ENCODE results near the gene OR13C5.
"Not testable (repeated sequence)": the region's sequence is repeated elsewhere in the genome, so short reads cannot be mapped to it uniquely, and the experiment has no call there.

OR13C5 gene, protein sequence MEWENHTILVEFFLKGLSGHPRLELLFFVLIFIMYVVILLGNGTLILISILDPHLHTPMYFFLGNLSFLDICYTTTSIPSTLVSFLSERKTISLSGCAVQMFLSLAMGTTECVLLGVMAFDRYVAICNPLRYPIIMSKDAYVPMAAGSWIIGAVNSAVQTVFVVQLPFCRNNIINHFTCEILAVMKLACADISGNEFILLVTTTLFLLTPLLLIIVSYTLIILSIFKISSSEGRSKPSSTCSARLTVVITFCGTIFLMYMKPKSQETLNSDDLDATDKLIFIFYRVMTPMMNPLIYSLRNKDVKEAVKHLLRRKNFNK

DNA sequence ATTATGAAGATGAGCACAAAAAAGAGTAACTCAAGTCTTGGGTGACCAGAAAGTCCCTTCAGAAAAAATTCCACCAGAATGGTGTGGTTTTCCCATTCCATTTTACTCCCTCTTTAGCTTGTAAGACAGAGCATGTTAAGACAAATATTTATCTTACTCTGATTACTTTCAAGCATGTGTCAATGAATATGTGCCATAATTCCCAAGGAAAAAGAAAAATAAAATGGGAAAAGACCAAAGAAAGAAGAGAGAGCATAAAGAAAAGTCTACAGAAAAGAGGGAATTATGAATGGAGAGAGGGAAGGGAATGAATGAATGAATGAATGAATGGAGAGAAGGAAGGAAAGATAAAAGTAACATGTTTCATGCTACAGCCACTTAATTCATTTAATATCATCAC, at the start of gene OR13C5:
TSS of gene OR13C5 (minus strand) at position 101 of the 400 bp plus-strand sequence. CDS start at position 101, 0 bp downstream.
- not testable (repeated sequence) for H3K9me3 ChIP-seq (ENCODE audit: control insufficient read depth in 2 of 2, low read length in 2 of 2); H3K4me1 ChIP-seq (ENCODE audit: control insufficient read depth in 2 of 2, insufficient read depth in 2 of 2, low read length in 2 of 2); H3K4me3 ChIP-seq (ENCODE audit: low read length in 2 of 2); H3K9ac ChIP-seq (ENCODE audit: low read depth in 1 of 2, low read length in 2 of 2); H3K27me3 ChIP-seq (ENCODE audit: control insufficient read depth in 2 of 2, insufficient read depth in 2 of 2, low read length in 2 of 2); H3K36me3 ChIP-seq (ENCODE audit: control insufficient read depth in 2 of 2, insufficient read depth in 2 of 2, low read length in 2 of 2); H3K27ac ChIP-seq (ENCODE audit: low read depth in 2 of 2, low read length in 2 of 2)

DNA sequence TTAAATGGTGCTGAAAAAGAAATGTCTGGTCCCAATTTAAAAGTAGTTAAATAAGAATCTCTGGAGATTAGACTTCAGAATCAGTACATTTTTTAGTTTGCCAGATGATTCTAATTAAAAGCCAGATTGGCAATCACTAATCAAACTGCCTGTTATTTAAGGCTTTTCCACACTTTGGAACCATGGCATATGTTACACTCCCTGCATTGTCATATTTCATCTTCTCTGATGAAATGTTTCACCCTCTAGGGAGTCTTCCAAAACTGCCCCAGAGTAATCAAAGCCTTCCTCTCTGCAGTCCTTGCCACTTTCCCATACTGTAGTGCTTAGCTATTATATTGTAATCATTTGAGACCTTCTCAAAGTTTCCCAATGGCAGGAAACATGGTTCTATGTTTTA, 36.2 kb upstream of the OR13C5 start:
- no peak overlapping the region for H3K4me3 ChIP-seq (ENCODE audit: low read length in 2 of 2)
- no peaks in the 10 kb centered on the region for H3K4me1 ChIP-seq (ENCODE audit: control insufficient read depth in 2 of 2, insufficient read depth in 2 of 2, low read length in 2 of 2)
- peaks cover 0 to 4% of the 10 kb centered on the region in 2 donors for H3K9me3 ChIP-seq (ENCODE audit: control insufficient read depth in 2 of 2, low read length in 2 of 2)
- no peaks in the 10 kb centered on the region for H3K27me3 ChIP-seq (ENCODE audit: control insufficient read depth in 2 of 2, insufficient read depth in 2 of 2, low read length in 2 of 2)
- no peaks in the 10 kb centered on the region for H3K36me3 ChIP-seq (ENCODE audit: control insufficient read depth in 2 of 2, insufficient read depth in 2 of 2, low read length in 2 of 2)
- H3K9ac ChIP-seq (ENCODE audit: low read depth in 1 of 2, low read length in 2 of 2) = no peak overlapping the region
- H3K27ac ChIP-seq (ENCODE audit: low read depth in 2 of 2, low read length in 2 of 2) = no peak overlapping the region

DNA sequence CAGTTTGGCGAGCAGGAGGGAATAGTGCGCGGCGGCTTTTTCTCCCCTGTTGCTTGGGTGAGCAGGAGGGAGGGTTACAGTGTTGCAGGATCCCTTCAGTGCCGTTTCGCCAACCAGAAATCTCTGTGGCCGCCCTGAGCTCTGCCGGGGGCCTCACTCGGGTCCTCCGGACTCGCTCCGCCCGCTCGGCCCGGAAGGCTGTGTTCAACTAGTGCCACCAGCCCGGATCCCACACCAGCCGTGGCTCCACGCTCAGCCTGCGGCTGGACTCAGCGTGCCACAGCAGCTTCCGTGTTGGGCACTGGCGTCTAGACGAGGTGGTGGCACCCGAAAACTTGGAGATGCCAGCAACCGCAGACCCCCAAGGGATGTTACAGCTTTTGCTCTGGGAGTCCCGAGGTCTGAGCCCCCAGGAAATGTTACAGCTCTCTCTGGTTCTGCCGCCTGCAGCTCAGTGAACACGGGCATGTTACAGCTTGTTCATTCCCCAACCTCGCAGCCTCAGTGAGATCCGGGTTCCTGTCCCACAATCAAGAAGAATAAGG, 34.8 kb upstream of the OR13C5 start:
- H3K9me3 ChIP-seq (ENCODE audit: control insufficient read depth in 2 of 2, low read length in 2 of 2) = peaks cover 0 to 4% of the 10 kb centered on the region in 2 donors
- H3K4me3 ChIP-seq (ENCODE audit: low read length in 2 of 2) = no peak overlapping the region
- H3K27ac ChIP-seq (ENCODE audit: low read depth in 2 of 2, low read length in 2 of 2) = no peak overlapping the region
- no peak overlapping the region for H3K9ac ChIP-seq (ENCODE audit: low read depth in 1 of 2, low read length in 2 of 2)
- no peaks in the 10 kb centered on the region for H3K27me3 ChIP-seq (ENCODE audit: control insufficient read depth in 2 of 2, insufficient read depth in 2 of 2, low read length in 2 of 2)
- H3K36me3 ChIP-seq (ENCODE audit: control insufficient read depth in 2 of 2, insufficient read depth in 2 of 2, low read length in 2 of 2) = no peaks in the 10 kb centered on the region
- H3K4me1 ChIP-seq (ENCODE audit: control insufficient read depth in 2 of 2, insufficient read depth in 2 of 2, low read length in 2 of 2) = no peaks in the 10 kb centered on the region

DNA sequence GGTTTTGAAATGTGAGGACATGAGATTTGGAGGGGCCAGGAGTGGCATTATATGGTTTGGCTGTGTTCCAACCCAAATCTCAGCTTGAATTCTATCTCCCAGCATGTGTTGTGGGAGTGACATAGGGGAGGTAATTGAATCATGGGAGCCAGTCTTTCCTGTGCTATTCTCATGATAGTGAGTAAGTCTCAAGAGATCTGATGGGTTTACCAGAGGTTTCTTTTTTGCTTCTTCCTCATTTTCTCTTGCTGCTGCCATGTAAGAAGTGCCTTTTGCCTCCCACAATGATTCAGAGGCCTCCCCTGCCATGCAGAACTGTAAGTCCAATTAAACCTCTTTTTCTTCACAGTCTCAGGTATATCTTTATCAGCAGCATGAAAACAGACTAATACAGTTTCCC, 26.8 kb upstream of the OR13C5 start:
- not testable (repeated sequence) for H3K36me3 ChIP-seq (ENCODE audit: control insufficient read depth in 2 of 2, insufficient read depth in 2 of 2, low read length in 2 of 2); H3K27ac ChIP-seq (ENCODE audit: low read depth in 2 of 2, low read length in 2 of 2); H3K9ac ChIP-seq (ENCODE audit: low read depth in 1 of 2, low read length in 2 of 2); H3K4me3 ChIP-seq (ENCODE audit: low read length in 2 of 2); H3K4me1 ChIP-seq (ENCODE audit: control insufficient read depth in 2 of 2, insufficient read depth in 2 of 2, low read length in 2 of 2); H3K9me3 ChIP-seq (ENCODE audit: control insufficient read depth in 2 of 2, low read length in 2 of 2); H3K27me3 ChIP-seq (ENCODE audit: control insufficient read depth in 2 of 2, insufficient read depth in 2 of 2, low read length in 2 of 2)

DNA sequence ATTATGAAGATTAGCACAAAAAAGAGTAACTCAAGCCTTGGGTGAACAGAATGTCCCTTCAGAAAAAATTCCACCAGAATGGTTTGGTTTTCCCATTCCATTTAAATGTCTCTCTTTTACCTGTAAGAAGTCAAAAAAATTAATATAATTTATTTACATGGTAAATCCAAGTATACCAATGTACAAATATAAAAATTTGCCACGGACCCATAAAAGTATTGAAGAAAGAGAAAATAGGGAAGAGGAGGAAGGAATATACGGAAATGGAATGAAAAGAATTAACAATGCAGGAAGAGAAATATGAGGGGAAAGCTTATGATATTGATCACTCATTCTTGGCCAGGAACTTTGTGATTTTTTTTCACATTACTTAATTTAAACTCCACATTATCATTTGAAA, 18.9 kb upstream of the OR13C5 start, which contains the start of gene OR13C9:
TSS of gene OR13C9 (minus strand) at position 101 of the 400 bp plus-strand sequence. CDS start at position 101, 0 bp downstream.
- H3K36me3 ChIP-seq (ENCODE audit: control insufficient read depth in 2 of 2, insufficient read depth in 2 of 2, low read length in 2 of 2) = no peaks in the 10 kb centered on the region

DNA sequence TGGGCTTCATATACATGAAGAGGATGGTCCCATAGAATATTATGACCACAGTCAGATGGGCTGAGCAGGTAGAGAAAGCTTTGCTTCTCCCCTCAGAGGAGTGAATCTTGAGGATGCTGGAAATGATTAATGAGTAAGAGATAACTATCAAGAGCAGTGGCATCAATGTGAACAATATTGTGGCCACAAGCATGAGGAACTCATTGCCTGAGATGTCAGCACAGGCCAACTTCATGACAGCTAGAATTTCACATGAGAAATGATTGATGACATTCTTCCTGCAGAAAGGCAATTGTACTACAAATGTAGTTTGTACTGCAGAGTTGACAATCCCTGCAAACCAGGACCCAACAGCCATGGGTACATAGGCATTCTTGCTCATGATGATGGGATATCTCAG, 18.2 kb upstream of the OR13C5 start:
- Histone ChIP-seq H3K27ac (ENCODE audit: low read depth in 2 of 2, low read length in 2 of 2) (no peak overlapping the region), H3K27me3 (ENCODE audit: control insufficient read depth in 2 of 2, insufficient read depth in 2 of 2, low read length in 2 of 2) (no peaks in the 10 kb centered on the region), H3K4me3 (ENCODE audit: low read length in 2 of 2) (no peak overlapping the region), H3K36me3 (ENCODE audit: control insufficient read depth in 2 of 2, insufficient read depth in 2 of 2, low read length in 2 of 2) (no peaks in the 10 kb centered on the region), H3K9me3 (ENCODE audit: control insufficient read depth in 2 of 2, low read length in 2 of 2) (no peaks in the 10 kb centered on the region), H3K9ac (ENCODE audit: low read depth in 1 of 2, low read length in 2 of 2) (no peak overlapping the region), H3K4me1 (ENCODE audit: control insufficient read depth in 2 of 2, insufficient read depth in 2 of 2, low read length in 2 of 2) (no peaks in the 10 kb centered on the region)

More for the DNA sequence above, 18.9 kb upstream of the OR13C5 start, which contains the start of gene OR13C9:
- Histone ChIP-seq H3K27ac (ENCODE audit: low read depth in 2 of 2, low read length in 2 of 2) (no peak within 1 kb of the TSS), H3K9me3 (ENCODE audit: control insufficient read depth in 2 of 2, low read length in 2 of 2) (no peaks in the 10 kb centered on the region), H3K4me3 (ENCODE audit: low read length in 2 of 2) (no peak within 1 kb of the TSS), H3K9ac (ENCODE audit: low read depth in 1 of 2, low read length in 2 of 2) (no peak within 1 kb of the TSS), H3K27me3 (ENCODE audit: control insufficient read depth in 2 of 2, insufficient read depth in 2 of 2, low read length in 2 of 2) (no peaks in the 10 kb centered on the region), H3K4me1 (ENCODE audit: control insufficient read depth in 2 of 2, insufficient read depth in 2 of 2, low read length in 2 of 2) (no peaks in the 10 kb centered on the region)

DNA sequence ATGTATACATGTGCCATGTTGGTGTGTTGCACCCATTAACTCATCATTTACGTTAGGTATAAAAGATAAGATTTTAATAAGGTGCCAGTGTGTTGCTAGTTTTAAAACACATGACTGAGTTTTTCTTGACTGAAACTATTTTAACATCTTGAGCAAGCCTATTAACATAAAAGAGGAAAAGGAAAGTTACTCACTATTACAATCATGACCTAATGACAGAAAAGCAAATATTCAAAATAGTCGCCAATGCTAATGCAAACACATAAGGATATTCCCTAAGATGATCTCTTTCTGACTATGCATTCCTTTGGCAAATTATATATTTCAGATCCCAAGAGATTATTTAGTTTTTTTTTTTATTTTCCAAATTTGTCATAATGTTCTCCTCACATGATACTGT, 12.0 kb upstream of the OR13C5 start:
- no peaks in the 10 kb centered on the region for H3K4me1 ChIP-seq (ENCODE audit: control insufficient read depth in 2 of 2, insufficient read depth in 2 of 2, low read length in 2 of 2)
- no peaks in the 10 kb centered on the region for H3K27me3 ChIP-seq (ENCODE audit: control insufficient read depth in 2 of 2, insufficient read depth in 2 of 2, low read length in 2 of 2)
- no peak overlapping the region for H3K4me3 ChIP-seq (ENCODE audit: low read length in 2 of 2)
- no peaks in the 10 kb centered on the region for H3K9me3 ChIP-seq (ENCODE audit: control insufficient read depth in 2 of 2, low read length in 2 of 2)
- no peak overlapping the region for H3K9ac ChIP-seq (ENCODE audit: low read depth in 1 of 2, low read length in 2 of 2)
- H3K27ac ChIP-seq (ENCODE audit: low read depth in 2 of 2, low read length in 2 of 2) = no peak overlapping the region
- no peaks in the 10 kb centered on the region for H3K36me3 ChIP-seq (ENCODE audit: control insufficient read depth in 2 of 2, insufficient read depth in 2 of 2, low read length in 2 of 2)

DNA sequence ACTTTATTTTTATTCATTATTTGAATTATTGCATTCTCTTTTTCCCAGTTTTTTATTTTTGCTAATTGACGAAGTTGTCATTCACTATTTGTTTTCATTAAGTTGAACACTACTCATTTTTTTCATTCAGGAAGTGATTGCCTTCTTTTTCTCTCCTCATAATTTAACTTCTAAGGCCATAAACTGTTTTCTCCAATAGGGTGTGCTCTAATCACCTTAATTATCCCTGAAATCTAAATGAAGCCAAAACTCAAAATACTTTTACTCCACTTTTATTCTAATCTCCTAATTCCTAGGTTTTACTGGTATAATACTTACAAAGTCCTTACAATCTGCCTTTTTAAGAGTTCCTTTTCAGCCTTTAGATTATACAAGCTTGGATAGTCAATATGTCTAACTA, 9.1 kb upstream of the OR13C5 start:
- H3K4me1 ChIP-seq (ENCODE audit: control insufficient read depth in 2 of 2, insufficient read depth in 2 of 2, low read length in 2 of 2) = no peaks in the 10 kb centered on the region
- no peak overlapping the region for H3K27ac ChIP-seq (ENCODE audit: low read depth in 2 of 2, low read length in 2 of 2)
- no peak overlapping the region for H3K4me3 ChIP-seq (ENCODE audit: low read length in 2 of 2)
- no peaks in the 10 kb centered on the region for H3K9me3 ChIP-seq (ENCODE audit: control insufficient read depth in 2 of 2, low read length in 2 of 2)
- H3K36me3 ChIP-seq (ENCODE audit: control insufficient read depth in 2 of 2, insufficient read depth in 2 of 2, low read length in 2 of 2) = no peaks in the 10 kb centered on the region
- no peaks in the 10 kb centered on the region for H3K27me3 ChIP-seq (ENCODE audit: control insufficient read depth in 2 of 2, insufficient read depth in 2 of 2, low read length in 2 of 2)
- H3K9ac ChIP-seq (ENCODE audit: low read depth in 1 of 2, low read length in 2 of 2) = no peak overlapping the region

DNA sequence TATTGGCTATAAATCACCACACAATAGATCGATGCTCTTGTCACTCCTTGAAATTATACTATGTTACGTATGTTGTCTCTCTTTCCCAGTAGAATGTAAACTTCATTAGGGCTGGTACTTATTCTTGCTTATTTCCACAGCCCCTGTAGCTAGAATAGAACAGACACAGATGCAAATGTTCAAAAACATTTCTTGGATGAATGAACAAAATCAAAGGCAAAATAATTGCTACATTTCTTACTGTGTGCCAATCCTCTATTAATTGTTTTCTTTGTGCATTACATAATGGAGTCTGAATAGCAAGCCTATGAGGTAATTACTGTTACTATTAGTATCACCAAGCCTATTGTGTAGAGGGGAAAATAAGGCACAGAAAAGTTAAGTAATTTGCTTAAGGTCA, 6.9 kb upstream of the OR13C5 start:
- Histone ChIP-seq H3K9me3 (ENCODE audit: control insufficient read depth in 2 of 2, low read length in 2 of 2) (no peaks in the 10 kb centered on the region), H3K4me1 (ENCODE audit: control insufficient read depth in 2 of 2, insufficient read depth in 2 of 2, low read length in 2 of 2) (no peaks in the 10 kb centered on the region), H3K27me3 (ENCODE audit: control insufficient read depth in 2 of 2, insufficient read depth in 2 of 2, low read length in 2 of 2) (no peaks in the 10 kb centered on the region), H3K4me3 (ENCODE audit: low read length in 2 of 2) (no peak overlapping the region), H3K36me3 (ENCODE audit: control insufficient read depth in 2 of 2, insufficient read depth in 2 of 2, low read length in 2 of 2) (no peaks in the 10 kb centered on the region), H3K9ac (ENCODE audit: low read depth in 1 of 2, low read length in 2 of 2) (no peak overlapping the region), H3K27ac (ENCODE audit: low read depth in 2 of 2, low read length in 2 of 2) (no peak overlapping the region)

DNA sequence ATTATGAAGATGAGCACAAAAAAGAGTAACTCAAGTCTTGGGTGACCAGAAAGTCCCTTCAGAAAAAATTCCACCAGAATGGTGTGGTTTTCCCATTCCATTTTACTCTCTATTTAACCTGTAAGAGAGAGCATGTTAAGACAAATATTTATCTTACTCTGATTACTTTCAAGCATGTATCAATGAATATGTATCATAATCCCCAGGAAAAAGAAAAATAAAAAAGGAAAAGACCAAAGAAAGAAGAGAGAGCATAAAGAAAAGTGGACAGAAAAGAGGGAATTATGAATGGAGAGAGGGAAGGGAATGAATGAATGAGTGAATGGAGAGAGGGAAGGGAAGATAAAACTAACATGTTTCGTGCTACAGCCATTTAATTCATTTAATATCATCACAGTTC, 6.3 kb upstream of the OR13C5 start, which contains the start of gene OR13C2:
TSS of gene OR13C2 (minus strand) at position 101 of the 400 bp plus-strand sequence. CDS start at position 101, 0 bp downstream.
- not testable (repeated sequence) for H3K9me3 ChIP-seq (ENCODE audit: control insufficient read depth in 2 of 2, low read length in 2 of 2); H3K27me3 ChIP-seq (ENCODE audit: control insufficient read depth in 2 of 2, insufficient read depth in 2 of 2, low read length in 2 of 2); H3K4me3 ChIP-seq (ENCODE audit: low read length in 2 of 2); H3K36me3 ChIP-seq (ENCODE audit: control insufficient read depth in 2 of 2, insufficient read depth in 2 of 2, low read length in 2 of 2); H3K27ac ChIP-seq (ENCODE audit: low read depth in 2 of 2, low read length in 2 of 2); H3K4me1 ChIP-seq (ENCODE audit: control insufficient read depth in 2 of 2, insufficient read depth in 2 of 2, low read length in 2 of 2); H3K9ac ChIP-seq (ENCODE audit: low read depth in 1 of 2, low read length in 2 of 2)
